ENCODE data around the gene SSBP4. TPM values are rescaled to one million over a fixed set of nuclear protein-coding genes. Genes with fewer than 3 reads are reported as not detected.

The SSBP4 gene
- total RNA-seq, 1 donor from 2014 or later: 57.7 TPM

GRCh38 chr19:18406749-18407148 is 12.4 kb upstream of the SSBP4 start:
- H3K9me3 Mint-ChIP-seq (ENCODE audit: low read depth): no peaks in the 10 kb centered on the region
- no peaks in the 10 kb centered on the region for H3K36me3 Mint-ChIP-seq (ENCODE audit: insufficient read depth)
- H3K27me3 Mint-ChIP-seq: peaks cover 8% of the 10 kb centered on the region
- peaks cover 16% of the 10 kb centered on the region for H3K4me1 Mint-ChIP-seq (ENCODE audit: low read depth)
- DNase-seq (ENCODE audit: low spot score, unreplicated experiment): no peak
- H3K4me3 Mint-ChIP-seq (ENCODE audit: low read depth): no peak overlapping the region
- no peak overlapping the region for H3K27ac Mint-ChIP-seq
- TF ChIP-seq, protein P1, sequence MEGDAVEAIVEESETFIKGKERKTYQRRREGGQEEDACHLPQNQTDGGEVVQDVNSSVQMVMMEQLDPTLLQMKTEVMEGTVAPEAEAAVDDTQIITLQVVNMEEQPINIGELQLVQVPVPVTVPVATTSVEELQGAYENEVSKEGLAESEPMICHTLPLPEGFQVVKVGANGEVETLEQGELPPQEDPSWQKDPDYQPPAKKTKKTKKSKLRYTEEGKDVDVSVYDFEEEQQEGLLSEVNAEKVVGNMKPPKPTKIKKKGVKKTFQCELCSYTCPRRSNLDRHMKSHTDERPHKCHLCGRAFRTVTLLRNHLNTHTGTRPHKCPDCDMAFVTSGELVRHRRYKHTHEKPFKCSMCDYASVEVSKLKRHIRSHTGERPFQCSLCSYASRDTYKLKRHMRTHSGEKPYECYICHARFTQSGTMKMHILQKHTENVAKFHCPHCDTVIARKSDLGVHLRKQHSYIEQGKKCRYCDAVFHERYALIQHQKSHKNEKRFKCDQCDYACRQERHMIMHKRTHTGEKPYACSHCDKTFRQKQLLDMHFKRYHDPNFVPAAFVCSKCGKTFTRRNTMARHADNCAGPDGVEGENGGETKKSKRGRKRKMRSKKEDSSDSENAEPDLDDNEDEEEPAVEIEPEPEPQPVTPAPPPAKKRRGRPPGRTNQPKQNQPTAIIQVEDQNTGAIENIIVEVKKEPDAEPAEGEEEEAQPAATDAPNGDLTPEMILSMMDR (IDR thresholded peaks at IDR 0.05; ENCODE audit: unreplicated experiment): no peak

DNA sequence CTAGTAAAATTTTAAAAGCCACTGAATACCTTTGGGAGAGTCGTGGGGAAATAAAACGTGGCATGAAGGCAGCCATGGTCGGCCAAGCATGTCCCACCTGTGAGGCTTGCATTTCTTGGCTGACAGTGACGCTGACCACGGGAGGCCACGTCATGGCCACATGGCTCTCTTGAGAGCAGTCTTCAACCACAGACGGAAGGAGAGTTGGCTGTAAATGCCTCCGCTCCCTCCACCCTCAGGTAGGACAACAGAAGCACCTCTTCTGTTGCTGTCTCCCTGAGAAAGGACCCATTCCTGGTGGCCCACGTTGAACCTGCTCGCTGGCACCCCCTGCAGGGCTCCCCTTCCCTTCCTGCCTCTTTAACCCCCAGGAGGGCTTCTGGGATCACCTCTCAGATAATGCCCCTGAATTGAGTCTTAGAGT is 11.1 kb upstream of the SSBP4 start:
- Mint-ChIP-seq H3K4me3 (ENCODE audit: low read depth) (no peak overlapping the region), H3K27me3 (peaks cover 14% of the 10 kb centered on the region), H3K27ac (no peak overlapping the region), H3K4me1 (ENCODE audit: low read depth) (peaks cover 6% of the 10 kb centered on the region), H3K36me3 (ENCODE audit: insufficient read depth) (no peaks in the 10 kb centered on the region), H3K9me3 (ENCODE audit: low read depth) (no peaks in the 10 kb centered on the region)
- no peak for DNase-seq (ENCODE audit: low spot score, unreplicated experiment)
- TF ChIP-seq, protein P1 (IDR thresholded peaks at IDR 0.05; ENCODE audit: unreplicated experiment): peak; percentile 45

DNA sequence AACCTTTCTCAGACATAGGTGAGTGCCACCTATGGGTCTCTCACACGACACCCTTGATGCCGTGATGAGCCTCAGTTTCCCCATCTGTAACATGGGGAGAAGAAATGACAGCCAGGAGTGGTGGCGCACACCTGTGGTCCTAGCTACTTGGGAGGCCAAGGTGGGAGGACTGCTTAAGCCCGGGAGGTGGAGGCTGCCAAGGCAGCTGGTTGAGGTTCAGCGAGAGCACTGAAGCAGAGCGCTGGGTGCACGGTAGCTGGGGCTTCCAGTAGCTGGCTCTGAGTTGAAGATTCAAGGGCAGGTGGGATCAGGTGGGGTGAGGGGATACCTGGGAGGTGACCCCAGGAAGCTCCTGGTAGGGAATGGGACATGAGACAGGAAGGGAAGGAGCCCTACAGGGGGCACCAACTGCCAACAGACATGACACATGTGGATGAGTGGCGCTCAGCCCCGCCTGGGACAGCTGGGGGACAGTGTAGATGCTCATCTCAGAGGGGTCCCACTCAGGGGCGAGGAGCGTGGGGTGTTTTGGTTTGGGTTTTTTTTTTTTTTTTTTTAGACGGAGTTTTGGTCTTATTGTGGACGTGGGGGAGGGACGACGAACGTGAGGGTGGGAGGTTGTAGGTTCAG is 6.5 kb upstream of the SSBP4 start:
- no peaks in the 10 kb centered on the region for H3K36me3 Mint-ChIP-seq (ENCODE audit: insufficient read depth)
- no peak overlapping the region for H3K4me3 Mint-ChIP-seq (ENCODE audit: low read depth)
- H3K4me1 Mint-ChIP-seq (ENCODE audit: low read depth): peaks cover 16% of the 10 kb centered on the region
- peaks cover 31% of the 10 kb centered on the region for H3K27me3 Mint-ChIP-seq
- no peaks in the 10 kb centered on the region for H3K9me3 Mint-ChIP-seq (ENCODE audit: low read depth)
- H3K27ac Mint-ChIP-seq: no peak overlapping the region
- DNase-seq (ENCODE audit: low spot score, unreplicated experiment): no peak
- TF ChIP-seq, protein P1 (IDR thresholded peaks at IDR 0.05; ENCODE audit: unreplicated experiment): no peak

GRCh38 chr19:18414504-18415177 is 4.6 kb upstream of the SSBP4 start:
- Mint-ChIP-seq H3K27me3 (peaks cover 42% of the 10 kb centered on the region), H3K36me3 (ENCODE audit: insufficient read depth) (no peaks in the 10 kb centered on the region), H3K4me1 (ENCODE audit: low read depth) (peaks cover 18% of the 10 kb centered on the region), H3K4me3 (ENCODE audit: low read depth) (no peak overlapping the region), H3K27ac (peak overlapping the region; percentile 29), H3K9me3 (ENCODE audit: low read depth) (no peaks in the 10 kb centered on the region)
- TF ChIP-seq, protein P1 (IDR thresholded peaks at IDR 0.05; ENCODE audit: unreplicated experiment): no peak
- DNase-seq (ENCODE audit: low spot score, unreplicated experiment): no peak

GRCh38 chr19:18415178-18415867 is 3.9 kb upstream of the SSBP4 start:
- Mint-ChIP-seq H3K9me3 (ENCODE audit: low read depth) (no peaks in the 10 kb centered on the region), H3K4me1 (ENCODE audit: low read depth) (peaks cover 20% of the 10 kb centered on the region), H3K36me3 (ENCODE audit: insufficient read depth) (no peaks in the 10 kb centered on the region), H3K4me3 (ENCODE audit: low read depth) (no peak overlapping the region), H3K27me3 (peaks cover 45% of the 10 kb centered on the region), H3K27ac (no peak overlapping the region)
- TF ChIP-seq, protein P1 (IDR thresholded peaks at IDR 0.05; ENCODE audit: unreplicated experiment): no peak
- DNase-seq (ENCODE audit: low spot score, unreplicated experiment): no peak
